Naive B cell (primary cell): ENCODE measurements around the gene PDIA6. TPM values are rescaled to one million over a fixed set of nuclear protein-coding genes. Genes with fewer than 3 reads are reported as not detected.

Source experiments
- ATAC-seq, 2 donors: fragments of 150-1000 bp; cut with Tn5 transposase; 2 replicates each; pipeline ENCODE4 v1.10.0; 2021; ENCODE audit warnings: low read depth in 2 of 2, mild to moderate bottlenecking in 2 of 2, moderate library complexity in 2 of 2
- DNase-seq: peaks from one replicate; pipeline ENCODE4 v3.0.0; 2022
- H3K27ac Mint-ChIP-seq, 6 donors: one replicate each; pipeline ENCODE4 v1.8.0; 2020 to 2022; ENCODE audit warnings: mild to moderate bottlenecking in 6 of 6, mixed read lengths in 6 of 6, moderate library complexity in 5 of 6, inconsistent platforms in 2 of 6
- H3K27me3 Mint-ChIP-seq, 3 donors: one replicate each; pipeline ENCODE4 v1.8.0; 2021 to 2022; ENCODE audit warnings: mixed read lengths in 3 of 3, mild to moderate bottlenecking in 1 of 3
- H3K36me3 Mint-ChIP-seq, 2 donors: one replicate each; pipeline ENCODE4 v1.8.0; 2020 to 2022; ENCODE audit warnings: mixed read lengths in 2 of 2, inconsistent platforms in 1 of 2, mild to moderate bottlenecking in 1 of 2
- H3K4me1 Mint-ChIP-seq, 3 donors: one replicate each; pipeline ENCODE4 v1.8.0; 2020 to 2022; ENCODE audit warnings: mixed read lengths in 3 of 3, inconsistent platforms in 1 of 3, mild to moderate bottlenecking in 1 of 3, moderate library complexity in 1 of 3
- H3K4me3 Mint-ChIP-seq, 8 donors: one replicate each; pipeline ENCODE4 v1.8.0; 2020 to 2022; ENCODE audit warnings: mild to moderate bottlenecking in 8 of 8, mixed read lengths in 8 of 8, moderate library complexity in 8 of 8, inconsistent platforms in 2 of 8
- H3K9me3 Mint-ChIP-seq, 7 donors: one replicate each; pipeline ENCODE4 v1.8.0; 2020 to 2022; ENCODE audit warnings: mixed read lengths in 7 of 7, mild to moderate bottlenecking in 5 of 7, inconsistent platforms in 2 of 7, moderate library complexity in 1 of 7
- polyA plus RNA-seq, 6 donors: library from polyadenylated mRNA; unstranded; fragments of 300-500 nt; fragmentation: Illumina TruSeq; gene quantifications; one replicate each; pipeline ENCODE4 v1.2.3, GENCODE V29; 2021; ENCODE audit warnings: low read depth in 6 of 6

Gene PDIA6
- polyA plus RNA-seq, 6 donors from 2014 or later, result 117 to 178 (median 138) TPM

DNA sequence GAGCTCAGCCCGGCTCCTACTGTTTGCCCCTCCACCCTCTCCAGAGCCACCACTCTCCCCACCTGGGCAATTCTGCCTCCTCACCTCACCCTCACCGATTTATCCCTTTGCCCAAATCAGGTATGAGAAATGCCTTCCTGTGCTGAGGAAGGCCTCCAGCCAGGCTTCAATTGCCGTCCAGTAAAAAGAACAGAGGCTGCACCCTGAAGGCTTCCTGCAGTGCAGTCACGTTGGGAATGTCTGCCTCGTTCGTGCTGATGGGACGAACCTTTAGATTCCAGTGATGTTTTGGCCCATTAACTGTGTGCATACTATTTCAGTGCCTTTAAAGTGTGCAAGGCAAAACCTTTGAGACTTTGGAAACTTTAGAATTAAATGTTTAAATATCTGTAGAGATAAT, 57.0 kb downstream of the PDIA6 start:
- Mint-ChIP-seq H3K27ac (no peak overlapping the region), H3K27me3 (no peaks in the 10 kb centered on the region), H3K4me1 (no peaks in the 10 kb centered on the region), H3K36me3 (no peaks in the 10 kb centered on the region), H3K9me3 (no peaks in the 10 kb centered on the region), H3K4me3 (no peak overlapping the region)
- no peak for ATAC-seq
- DNase-seq, result no peak

GRCh38 chr2:10753876-10754275, 58.7 kb downstream of the PDIA6 start:
- Mint-ChIP-seq H3K36me3 (no peaks in the 10 kb centered on the region), H3K9me3 (no peaks in the 10 kb centered on the region), H3K27me3 (no peaks in the 10 kb centered on the region), H3K27ac (peak overlapping the region in 1 of 6 donors; percentile 9), H3K4me1 (no peaks in the 10 kb centered on the region), H3K4me3 (no peak overlapping the region)
- ATAC-seq (no peak), DNase-seq (no peak)

DNA sequence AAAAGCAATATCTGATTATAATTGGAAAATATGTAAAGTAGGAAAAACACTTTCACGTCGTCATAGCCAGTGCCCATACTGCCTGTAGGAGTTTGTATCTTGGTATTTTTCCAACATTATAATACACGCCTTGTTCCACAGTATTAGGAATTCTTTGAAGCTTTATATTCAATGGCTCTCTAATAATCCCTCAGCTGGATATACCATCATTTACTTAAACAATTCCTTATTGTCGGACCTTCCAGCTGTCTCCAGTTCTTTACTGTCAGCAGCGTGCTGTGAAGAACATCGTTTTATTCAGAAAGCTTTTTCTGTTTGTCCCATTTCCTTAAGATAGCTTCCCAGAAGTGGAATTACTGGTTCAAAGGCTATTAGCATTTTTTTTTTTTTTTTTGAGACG, 59.4 kb downstream of the PDIA6 start:
- no peaks in the 10 kb centered on the region for H3K36me3 Mint-ChIP-seq

GRCh38 chr2:10752236-10752635, 60.3 kb downstream of the PDIA6 start:
- Mint-ChIP-seq H3K9me3 (no peaks in the 10 kb centered on the region), H3K36me3 (no peaks in the 10 kb centered on the region), H3K27me3 (no peaks in the 10 kb centered on the region), H3K27ac (peak overlapping the region in 1 of 6 donors; percentile 55), H3K4me1 (peaks cover 2 to 6% (median 5%) of the 10 kb centered on the region in 3 donors), H3K4me3 (peak overlapping the region in 1 of 8 donors; percentile 10)
- ATAC-seq (no peak), DNase-seq (no peak)

More for the DNA sequence above, 59.4 kb downstream of the PDIA6 start:
- Mint-ChIP-seq H3K4me1 (no peaks in the 10 kb centered on the region), H3K27me3 (no peaks in the 10 kb centered on the region), H3K4me3 (peak overlapping the region in 1 of 8 donors; percentile 30), H3K27ac (no peak overlapping the region), H3K9me3 (no peaks in the 10 kb centered on the region)
- ATAC-seq (no peak), DNase-seq (no peak)

DNA sequence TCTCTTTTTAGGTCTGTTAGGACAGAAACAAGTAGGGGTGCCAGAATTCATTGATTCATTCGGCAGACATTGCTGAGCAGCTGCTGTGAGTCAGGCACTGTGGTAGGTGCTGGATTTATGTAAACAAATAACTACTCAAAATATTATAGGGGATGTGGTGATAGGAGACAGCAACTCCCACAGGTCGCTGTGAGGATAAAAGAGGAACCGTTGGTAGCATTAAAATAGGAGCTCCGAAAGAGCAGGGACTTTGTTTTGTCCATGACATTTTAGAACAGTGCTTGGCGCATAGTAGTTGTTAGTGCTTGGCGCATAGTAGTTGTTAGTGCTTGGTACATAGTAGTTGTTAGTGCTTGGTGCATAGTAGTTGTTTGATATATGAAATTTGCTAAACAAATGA, 62.0 kb downstream of the PDIA6 start:
- no peaks in the 10 kb centered on the region for H3K27me3 Mint-ChIP-seq
- H3K4me3 Mint-ChIP-seq, result no peak overlapping the region
- no peaks in the 10 kb centered on the region for H3K36me3 Mint-ChIP-seq

GRCh38 chr2:10742666-10743065, 69.9 kb downstream of the PDIA6 start:
- no peak for DNase-seq
- Mint-ChIP-seq H3K36me3 (no peaks in the 10 kb centered on the region), H3K27me3 (peaks cover 0 to 7% (median 5%) of the 10 kb centered on the region in 3 donors), H3K4me1 (peaks cover 16 to 32% (median 22%) of the 10 kb centered on the region in 3 donors), H3K27ac (peak overlapping the region in 4 of 6 donors; percentile 57 to 99 (median 89)), H3K9me3 (no peaks in the 10 kb centered on the region), H3K4me3 (no peak overlapping the region)
- ATAC-seq, result no peak

More for the DNA sequence above, 62.0 kb downstream of the PDIA6 start:
- DNase-seq (no peak), ATAC-seq (no peak)
- H3K4me1 Mint-ChIP-seq, result peaks cover 7 to 19% (median 14%) of the 10 kb centered on the region in 3 donors
- no peaks in the 10 kb centered on the region for H3K9me3 Mint-ChIP-seq
- peak overlapping the region in 3 of 6 donors; percentile 19 to 25 (median 23) for H3K27ac Mint-ChIP-seq

DNA sequence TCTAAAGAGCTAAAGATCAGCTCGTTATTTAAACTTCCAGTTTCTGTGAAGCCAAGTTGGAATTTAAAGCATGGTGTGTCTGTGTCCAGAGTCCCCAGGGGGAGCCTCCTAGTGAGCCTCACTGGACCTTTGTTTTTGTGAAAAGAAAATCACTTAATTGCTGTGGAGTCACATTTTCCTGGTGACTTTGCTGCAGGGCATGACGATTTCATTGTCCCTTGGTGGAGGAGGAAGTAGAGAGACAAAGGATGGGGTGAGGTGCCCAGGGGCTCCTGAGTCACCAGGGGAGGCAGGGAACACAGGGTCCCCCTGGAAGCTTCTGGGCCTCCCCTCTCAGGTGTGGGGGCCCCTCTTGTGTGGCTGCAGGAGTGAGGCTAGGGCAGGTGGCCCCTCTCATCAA, 71.4 kb downstream of the PDIA6 start:
- H3K27ac Mint-ChIP-seq, result peak overlapping the region in 3 of 6 donors; percentile 18 to 75 (median 58)
- H3K36me3 Mint-ChIP-seq, result no peaks in the 10 kb centered on the region
- ATAC-seq (no peak), DNase-seq (no peak)
- peaks cover 11 to 18% (median 15%) of the 10 kb centered on the region in 3 donors for H3K4me1 Mint-ChIP-seq
- no peak overlapping the region for H3K4me3 Mint-ChIP-seq
- H3K9me3 Mint-ChIP-seq, result no peaks in the 10 kb centered on the region
- peaks cover 0 to 7% (median 5%) of the 10 kb centered on the region in 3 donors for H3K27me3 Mint-ChIP-seq

GRCh38 chr2:10740226-10740625, 72.4 kb downstream of the PDIA6 start:
- no peak for DNase-seq
- Mint-ChIP-seq H3K4me3 (no peak overlapping the region), H3K4me1 (peaks cover 5 to 10% (median 7%) of the 10 kb centered on the region in 3 donors), H3K9me3 (no peaks in the 10 kb centered on the region), H3K27ac (peak overlapping the region in 3 of 6 donors; percentile 41 to 69 (median 65)), H3K36me3 (no peaks in the 10 kb centered on the region), H3K27me3 (peaks cover 0 to 7% (median 5%) of the 10 kb centered on the region in 3 donors)
- no peak for ATAC-seq

DNA sequence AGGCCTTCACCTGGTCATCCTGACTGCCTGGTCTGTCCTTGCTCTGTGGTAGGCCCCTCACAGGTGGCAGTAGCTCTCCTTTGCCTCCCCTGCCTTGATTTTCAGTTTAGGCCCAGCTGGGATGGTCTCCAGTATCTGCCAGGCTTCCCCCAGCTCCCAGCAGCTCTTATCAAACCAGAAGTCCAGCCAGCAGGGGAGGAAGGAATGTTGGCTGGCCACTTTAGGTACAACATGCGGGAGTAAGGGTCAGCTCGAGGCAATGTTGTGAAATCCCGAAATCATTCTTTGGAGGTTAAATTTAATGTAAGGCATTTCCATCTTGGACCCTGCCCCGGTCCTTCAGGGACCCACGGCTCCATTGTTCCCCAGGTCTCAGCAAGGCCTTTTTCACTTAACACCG, 74.4 kb downstream of the PDIA6 start:
- DNase-seq, result no peak
- H3K27me3 Mint-ChIP-seq, result peaks cover 0 to 12% (median 3%) of the 10 kb centered on the region in 3 donors
- no peak for ATAC-seq
- H3K4me1 Mint-ChIP-seq, result peaks cover 0 to 4% (median 0%) of the 10 kb centered on the region in 3 donors
- no peaks in the 10 kb centered on the region for H3K36me3 Mint-ChIP-seq
- peak overlapping the region in 2 of 6 donors; percentile 59 to 72 for H3K27ac Mint-ChIP-seq
- H3K9me3 Mint-ChIP-seq, result no peaks in the 10 kb centered on the region
- no peak overlapping the region for H3K4me3 Mint-ChIP-seq

- H3K4me3 Mint-ChIP-seq, result no peak overlapping the region
Observed at GRCh38 chr2:10733980-10734379, 78.6 kb downstream of the PDIA6 start.

GRCh38 chr2:10733566-10733925, 79.0 kb downstream of the PDIA6 start:
- ATAC-seq (no peak), DNase-seq (no peak)
- H3K9me3 Mint-ChIP-seq, result no peaks in the 10 kb centered on the region
- no peak overlapping the region for H3K27ac Mint-ChIP-seq
- H3K27me3 Mint-ChIP-seq, result peaks cover 0 to 12% (median 0%) of the 10 kb centered on the region in 3 donors
- no peaks in the 10 kb centered on the region for H3K36me3 Mint-ChIP-seq
- H3K4me1 Mint-ChIP-seq, result no peaks in the 10 kb centered on the region
- no peak overlapping the region for H3K4me3 Mint-ChIP-seq

More at GRCh38 chr2:10733980-10734379, 78.6 kb downstream of the PDIA6 start:
- Mint-ChIP-seq H3K9me3 (no peaks in the 10 kb centered on the region), H3K27me3 (peaks cover 0 to 12% (median 3%) of the 10 kb centered on the region in 3 donors), H3K27ac (peak overlapping the region in 1 of 6 donors; percentile 23), H3K4me1 (no peaks in the 10 kb centered on the region), H3K36me3 (no peaks in the 10 kb centered on the region)
- DNase-seq (no peak), ATAC-seq (no peak)

Other genes starting within 250 kb of the PDIA6 start
- gene NOL10, start 122.8 kb downstream of the PDIA6 start, polyA plus RNA-seq, result 10 to 100 TPM; 13.2 to 28.9 (median 21.0) TPM
- 1 to 10 TPM in 1 of 6 donors, under 1 TPM in 5; 0.12 to 3.9 (median 0.47) TPM for gene ATP6V1C2, start 91.2 kb downstream of the PDIA6 start, polyA plus RNA-seq
- gene KCNF1, start 99.1 kb upstream of the PDIA6 start, polyA plus RNA-seq, result not detected